NCI-H226 (cell line): Measurements from ENCODE around the gene SLC19A3.
"Not testable (repeated sequence)": the region's sequence is repeated elsewhere in the genome, so short reads cannot be mapped to it uniquely, and the experiment has no call there.

Source experiments
- DNase-seq: peaks from one replicate; pipeline ENCODE4 v3.0.0-alpha.2; 2015

Gene SLC19A3

GRCh38 chr2:227701556-227701955 lies 16.3 kb downstream of the SLC19A3 start:
- DNase-seq, result no peak

GRCh38 chr2:227696990-227697679 lies 20.7 kb downstream of the SLC19A3 start:
- DNase-seq, result no peak

GRCh38 chr2:227687189-227687588 lies 30.6 kb downstream of the SLC19A3 start:
- DNase-seq, result no peak

GRCh38 chr2:227684258-227684657 lies 33.6 kb downstream of the SLC19A3 start:
- no peak for DNase-seq

- no peak for DNase-seq
Measured at GRCh38 chr2:227677928-227678327, 39.9 kb downstream of the SLC19A3 start.

- DNase-seq, result no peak
Measured at GRCh38 chr2:227674485-227674884, 43.3 kb downstream of the SLC19A3 start.

- not testable (repeated sequence) for DNase-seq
Measured at GRCh38 chr2:227673620-227674019, 44.2 kb downstream of the SLC19A3 start.

- DNase-seq, result no peak
Measured at GRCh38 chr2:227671170-227671905, 46.5 kb downstream of the SLC19A3 start.

- DNase-seq, result not testable (repeated sequence)
Measured at GRCh38 chr2:227666631-227667170, 51.1 kb downstream of the SLC19A3 start, which contains the start of gene SCYGR5. Gene SCYGR5 (plus strand): TSS chr2:227666804. CDS start chr2:227666804, 0 bp downstream.

GRCh38 chr2:227665189-227665940 lies 52.5 kb downstream of the SLC19A3 start:
- DNase-seq, result no peak

- DNase-seq, result no peak
Measured at GRCh38 chr2:227661827-227662226, 56.0 kb downstream of the SLC19A3 start.

- DNase-seq, result no peak
Measured at GRCh38 chr2:227661025-227661649, 56.7 kb downstream of the SLC19A3 start.

GRCh38 chr2:227657199-227657845 lies 60.5 kb downstream of the SLC19A3 start:
- DNase-seq, result no peak

- peak; percentile 80 for DNase-seq
Measured at GRCh38 chr2:227655454-227655853, 62.4 kb downstream of the SLC19A3 start.

GRCh38 chr2:227654426-227654825 lies 63.4 kb downstream of the SLC19A3 start:
- DNase-seq, result no peak

GRCh38 chr2:227653419-227653818 lies 64.4 kb downstream of the SLC19A3 start:
- DNase-seq, result peak; percentile 48

GRCh38 chr2:227643990-227644551 lies 73.8 kb downstream of the SLC19A3 start:
- DNase-seq, result no peak

GRCh38 chr2:227642656-227643055 lies 75.2 kb downstream of the SLC19A3 start:
- DNase-seq, result no peak

- no peak for DNase-seq
Measured at GRCh38 chr2:227634201-227634600, 83.6 kb downstream of the SLC19A3 start.
